HFFc6 (cell line): ENCODE results near the gene MAU2. TPM values are rescaled to one million over a fixed set of nuclear protein-coding genes. Genes with fewer than 3 reads are reported as not detected.

Experiments
- DNase-seq: peaks from one replicate; pipeline ENCODE4 v3.0.0-alpha.2; 2018
- H3K27ac Mint-ChIP-seq: 2 replicates; pipeline ENCODE4 v1.8.0; 2020; ENCODE audit warnings: mild to moderate bottlenecking, mixed read lengths
- H3K27me3 Mint-ChIP-seq: 2 replicates; pipeline ENCODE4 v1.8.0; 2021; ENCODE audit warnings: mild to moderate bottlenecking, moderate library complexity, mixed read lengths; ENCODE audit not compliant: insufficient read depth
- H3K36me3 Mint-ChIP-seq: 2 replicates; pipeline ENCODE4 v1.8.0; 2021; ENCODE audit warnings: low read depth, mixed read lengths
- H3K4me1 Mint-ChIP-seq: 2 replicates; pipeline ENCODE4 v1.8.0; 2020; ENCODE audit warnings: low read depth, mixed read lengths
- H3K4me3 Mint-ChIP-seq: 2 replicates; pipeline ENCODE4 v1.8.0; 2020; ENCODE audit warnings: mild to moderate bottlenecking, moderate library complexity, mixed read lengths
- H3K9me3 Mint-ChIP-seq: 2 replicates; pipeline ENCODE4 v1.8.0; 2020; ENCODE audit warnings: mild to moderate bottlenecking, mixed read lengths
- total RNA-seq, 6 experiments: library from RNA; stranded (reverse); fragmentation: NEBNext Ultra II Directional; extraction: Animal tissue kit (Norgen Biotek cat#: 25700); gene quantifications; 2 replicates in 1 of 6; 3 replicates in 5 of 6; pipeline ENCODE4 v1.2.3, GENCODE V29; 2021
- TF ChIP-seq, protein P1 (sequence below): fragments of 200-600 bp; sonication (generic); IDR thresholded peaks from 2 replicates; pipeline ENCODE4 v1.5.0; 2021; ENCODE audit warnings: antibody characterized with exemption, mild to moderate bottlenecking

The MAU2 gene
- total RNA-seq, 6 experiments from 2014 or later, result 24.8 to 33.0 (median 29.4) TPM

DNA sequence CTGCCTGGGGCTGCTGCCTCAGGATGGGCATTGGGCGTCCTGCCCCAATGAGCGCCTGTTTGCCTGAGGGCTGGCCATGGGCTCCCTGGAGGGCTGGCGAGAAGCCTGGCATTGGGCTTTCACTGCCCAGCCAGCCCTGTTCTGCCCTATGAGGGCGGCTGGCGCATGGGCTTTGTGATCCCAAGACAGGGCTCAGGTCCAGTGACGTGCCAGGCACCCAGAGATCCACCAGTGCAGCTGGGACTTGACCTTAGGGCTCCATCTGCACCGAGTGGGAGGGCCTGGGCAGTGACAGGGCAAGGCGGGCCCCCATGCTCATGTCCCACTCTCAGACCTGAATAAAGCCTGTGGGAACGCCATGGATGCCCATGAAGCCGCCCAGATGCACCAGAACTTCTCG lies 34.3 kb downstream of the MAU2 start:
- no peak for DNase-seq
- H3K9me3 Mint-ChIP-seq, result no peaks in the 10 kb centered on the region
- H3K4me3 Mint-ChIP-seq, result no peak overlapping the region
- no peak overlapping the region for H3K27ac Mint-ChIP-seq
- TF ChIP-seq, protein P1, sequence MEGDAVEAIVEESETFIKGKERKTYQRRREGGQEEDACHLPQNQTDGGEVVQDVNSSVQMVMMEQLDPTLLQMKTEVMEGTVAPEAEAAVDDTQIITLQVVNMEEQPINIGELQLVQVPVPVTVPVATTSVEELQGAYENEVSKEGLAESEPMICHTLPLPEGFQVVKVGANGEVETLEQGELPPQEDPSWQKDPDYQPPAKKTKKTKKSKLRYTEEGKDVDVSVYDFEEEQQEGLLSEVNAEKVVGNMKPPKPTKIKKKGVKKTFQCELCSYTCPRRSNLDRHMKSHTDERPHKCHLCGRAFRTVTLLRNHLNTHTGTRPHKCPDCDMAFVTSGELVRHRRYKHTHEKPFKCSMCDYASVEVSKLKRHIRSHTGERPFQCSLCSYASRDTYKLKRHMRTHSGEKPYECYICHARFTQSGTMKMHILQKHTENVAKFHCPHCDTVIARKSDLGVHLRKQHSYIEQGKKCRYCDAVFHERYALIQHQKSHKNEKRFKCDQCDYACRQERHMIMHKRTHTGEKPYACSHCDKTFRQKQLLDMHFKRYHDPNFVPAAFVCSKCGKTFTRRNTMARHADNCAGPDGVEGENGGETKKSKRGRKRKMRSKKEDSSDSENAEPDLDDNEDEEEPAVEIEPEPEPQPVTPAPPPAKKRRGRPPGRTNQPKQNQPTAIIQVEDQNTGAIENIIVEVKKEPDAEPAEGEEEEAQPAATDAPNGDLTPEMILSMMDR, result no peak
- peaks cover 1% of the 10 kb centered on the region; the same call in 1 of the 2 replicates for H3K27me3 Mint-ChIP-seq
- no peaks in the 10 kb centered on the region; the same call in 1 of the 2 replicates for H3K36me3 Mint-ChIP-seq
- no peaks in the 10 kb centered on the region for H3K4me1 Mint-ChIP-seq

DNA sequence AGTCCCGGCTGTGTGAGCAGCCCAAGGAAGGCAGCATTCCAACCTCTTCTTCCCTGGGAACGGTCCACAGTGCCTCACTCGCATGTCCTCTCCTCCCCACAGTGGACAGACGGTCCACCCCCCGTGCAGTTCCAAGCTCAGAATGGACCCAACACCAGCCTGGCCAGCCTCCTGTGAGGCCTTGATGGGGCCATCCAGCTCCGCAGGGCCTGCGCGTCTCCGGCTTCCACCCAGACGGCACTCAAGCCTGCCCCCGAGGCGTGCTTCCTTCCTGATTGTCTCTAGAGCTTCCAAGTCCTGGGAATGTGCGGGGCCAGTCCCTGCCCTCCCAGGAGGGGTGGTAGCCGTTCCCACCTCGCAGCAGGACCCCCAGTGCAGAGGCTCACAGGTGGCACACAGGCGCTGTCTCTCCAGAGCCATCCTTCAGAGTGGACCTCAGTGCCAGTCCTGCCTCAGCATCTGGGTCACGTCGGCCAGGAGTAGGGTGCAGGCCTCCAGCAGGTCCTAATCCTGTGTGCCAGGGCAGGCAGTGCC lies 35.0 kb downstream of the MAU2 start:
- peaks cover 1% of the 10 kb centered on the region; the same call in 1 of the 2 replicates for H3K27me3 Mint-ChIP-seq
- H3K9me3 Mint-ChIP-seq, result no peaks in the 10 kb centered on the region
- H3K27ac Mint-ChIP-seq, result no peak overlapping the region
- no peak overlapping the region for H3K4me3 Mint-ChIP-seq
- H3K4me1 Mint-ChIP-seq, result no peaks in the 10 kb centered on the region; the same call in 1 of the 2 replicates
- no peaks in the 10 kb centered on the region; the same call in 1 of the 2 replicates for H3K36me3 Mint-ChIP-seq
- TF ChIP-seq, protein P1, result no peak
- DNase-seq, result no peak

DNA sequence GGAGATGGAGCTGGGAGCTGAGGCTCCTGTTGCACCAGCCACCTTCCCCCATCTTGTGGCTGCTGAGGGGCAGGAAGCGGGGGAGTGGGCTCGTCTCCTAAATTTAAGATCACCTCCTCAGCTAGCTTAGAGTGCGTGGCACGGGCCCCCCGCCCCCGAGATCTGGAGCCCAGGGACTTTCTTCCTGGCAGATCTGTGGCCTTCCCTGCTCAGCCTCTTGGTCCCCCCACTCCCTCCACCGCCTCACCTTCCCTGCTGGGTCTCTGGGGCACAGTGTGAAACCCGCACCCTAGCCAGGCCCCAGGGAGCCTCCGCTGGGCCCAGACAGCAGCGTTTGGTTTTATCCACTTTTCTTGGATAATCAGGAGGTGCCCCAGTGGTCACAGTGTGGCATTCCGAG lies 35.9 kb downstream of the MAU2 start:
- Mint-ChIP-seq H3K36me3 (no peaks in the 10 kb centered on the region; the same call in 1 of the 2 replicates), H3K27me3 (peaks cover 1% of the 10 kb centered on the region; the same call in 1 of the 2 replicates), H3K4me1 (peaks cover 6% of the 10 kb centered on the region), H3K27ac (no peak overlapping the region), H3K9me3 (no peaks in the 10 kb centered on the region), H3K4me3 (no peak overlapping the region)
- no peak for DNase-seq
- TF ChIP-seq, protein P1, result no peak

- Mint-ChIP-seq H3K27me3 (peaks cover 1% of the 10 kb centered on the region; the same call in 1 of the 2 replicates), H3K36me3 (no peaks in the 10 kb centered on the region; the same call in 1 of the 2 replicates), H3K9me3 (no peaks in the 10 kb centered on the region), H3K4me1 (peaks cover 6% of the 10 kb centered on the region), H3K27ac (no peak overlapping the region; the same call in 1 of the 2 replicates), H3K4me3 (no peak overlapping the region)
- DNase-seq, result no peak
- TF ChIP-seq, protein P1, result no peak
These were observed 36.4 kb downstream of the MAU2 start for GRCh38 chr19:19356901-19357566.

GRCh38 chr19:19361075-19361594 lies 40.5 kb downstream of the MAU2 start:
- Mint-ChIP-seq H3K36me3 (no peaks in the 10 kb centered on the region), H3K4me1 (peaks cover 14% of the 10 kb centered on the region), H3K9me3 (no peaks in the 10 kb centered on the region), H3K27me3 (peaks cover 1% of the 10 kb centered on the region; the same call in 1 of the 2 replicates), H3K27ac (peak overlapping the region; percentile 68), H3K4me3 (no peak overlapping the region; the same call in 1 of the 2 replicates)
- TF ChIP-seq, protein P1, result peak; percentile 89
- peak; percentile 79 for DNase-seq
